C4-2B (cell line): ENCODE results near the gene NDUFAF4.

Experiments used
- H3K27ac ChIP-seq: fragments of 450-650 bp; 2 replicates; pipeline ENCODE4 v1.5.1; 2017
- CTCF ChIP-seq: fragments of 450-650 bp; conservative IDR thresholded peaks from 2 replicates; pipeline ENCODE4 v1.5.1; 2017; ENCODE audit warnings: mild to moderate bottlenecking
- ZFX ChIP-seq: fragments of 450-650 bp; IDR thresholded peaks from 2 replicates; pipeline ENCODE4 v1.6.1; 2017

The NDUFAF4 gene

GRCh38 chr6:96897396-96898240 is at the start of gene NDUFAF4:
TSS of gene NDUFAF4 (minus strand) at chr6:96897891. CDS start at chr6:96897801, 90 bp downstream.
- peak within 1 kb of the TSS; percentile 88 for H3K27ac ChIP-seq
- TF ChIP-seq CTCF (peak; percentile 92), ZFX (peak; percentile 79)

GRCh38 chr6:96947055-96947454 is 49.4 kb upstream of the NDUFAF4 start:
- TF ChIP-seq ZFX (no peak), CTCF (no peak)
- H3K27ac ChIP-seq: no peak overlapping the region

DNA sequence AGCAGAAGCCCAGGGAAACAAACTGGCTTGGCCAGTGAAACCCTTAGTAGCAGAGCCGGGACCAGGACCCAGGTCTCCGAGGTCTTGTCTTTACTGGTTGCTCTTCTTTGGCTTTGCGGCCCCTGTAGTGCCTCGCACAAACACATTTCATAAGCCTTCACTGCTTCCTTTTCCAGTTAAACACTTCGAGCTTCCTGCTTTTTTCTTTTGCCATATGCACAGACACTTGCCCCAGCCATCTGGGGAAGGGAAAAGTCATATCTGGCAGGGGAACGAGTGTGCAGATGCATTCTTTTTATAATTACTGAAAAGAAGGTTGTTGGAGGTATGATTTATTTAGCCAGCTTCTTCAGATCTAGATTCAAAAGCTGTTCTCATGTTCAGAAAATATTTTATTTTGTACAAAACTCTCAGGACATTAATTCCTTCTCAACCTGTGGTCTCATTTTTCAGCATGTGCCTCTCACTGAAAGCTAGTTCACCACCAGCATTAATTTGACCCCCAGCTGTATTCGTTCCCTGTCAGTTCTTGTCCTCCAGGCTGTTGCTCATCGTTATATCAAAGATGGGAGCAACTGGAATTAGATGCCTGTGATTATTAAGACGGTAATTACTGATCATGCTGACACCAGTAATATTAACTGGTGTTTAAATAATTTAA is 46.0 kb upstream of the NDUFAF4 start:
- no peak overlapping the region for H3K27ac ChIP-seq

DNA sequence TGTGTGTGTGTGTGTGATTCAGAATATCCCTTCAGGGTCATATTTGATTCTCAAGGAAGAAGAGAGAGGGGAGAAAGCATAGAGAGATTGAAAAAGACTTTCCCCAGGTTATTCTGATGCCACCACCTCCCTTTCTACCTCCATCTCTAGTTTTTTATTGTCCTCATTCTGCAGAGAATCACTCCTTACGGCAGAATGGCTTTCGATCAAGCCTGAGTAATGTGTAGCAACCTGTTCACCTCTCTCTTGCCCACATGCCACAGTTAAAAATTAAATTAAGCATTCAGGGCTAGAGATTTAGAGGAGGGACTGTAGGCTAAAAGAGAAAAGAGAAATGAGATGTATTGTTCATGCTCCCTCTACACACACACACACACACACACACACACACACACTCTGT is 45.0 kb upstream of the NDUFAF4 start:
- TF ChIP-seq CTCF: no peak
- no peak for TF ChIP-seq ZFX

More for the DNA sequence above, 46.0 kb upstream of the NDUFAF4 start:
- TF ChIP-seq ZFX: no peak
- no peak for TF ChIP-seq CTCF

DNA sequence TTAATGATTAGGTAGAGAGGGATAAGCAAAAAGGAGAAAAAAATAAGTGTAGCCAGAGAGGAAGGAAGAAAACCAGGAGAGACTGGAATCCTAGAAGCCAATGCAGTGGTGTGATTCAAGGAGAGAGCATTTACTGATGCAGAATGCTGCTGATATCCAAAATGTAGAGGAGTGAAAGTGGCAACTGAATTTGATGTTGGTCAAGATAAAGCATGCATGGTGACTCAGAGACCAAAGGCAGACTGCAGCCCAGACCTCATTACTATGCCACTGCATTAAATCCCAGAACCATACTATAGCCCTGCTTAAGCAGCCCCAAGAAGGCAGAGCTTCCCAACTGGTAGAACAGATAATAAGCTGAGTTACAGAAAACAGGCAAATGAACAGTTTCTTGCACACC is 42.6 kb upstream of the NDUFAF4 start:
- no peak overlapping the region for H3K27ac ChIP-seq
- no peak for TF ChIP-seq ZFX
- no peak for TF ChIP-seq CTCF

More for the DNA sequence above, 45.0 kb upstream of the NDUFAF4 start:
- H3K27ac ChIP-seq: no peak overlapping the region

DNA sequence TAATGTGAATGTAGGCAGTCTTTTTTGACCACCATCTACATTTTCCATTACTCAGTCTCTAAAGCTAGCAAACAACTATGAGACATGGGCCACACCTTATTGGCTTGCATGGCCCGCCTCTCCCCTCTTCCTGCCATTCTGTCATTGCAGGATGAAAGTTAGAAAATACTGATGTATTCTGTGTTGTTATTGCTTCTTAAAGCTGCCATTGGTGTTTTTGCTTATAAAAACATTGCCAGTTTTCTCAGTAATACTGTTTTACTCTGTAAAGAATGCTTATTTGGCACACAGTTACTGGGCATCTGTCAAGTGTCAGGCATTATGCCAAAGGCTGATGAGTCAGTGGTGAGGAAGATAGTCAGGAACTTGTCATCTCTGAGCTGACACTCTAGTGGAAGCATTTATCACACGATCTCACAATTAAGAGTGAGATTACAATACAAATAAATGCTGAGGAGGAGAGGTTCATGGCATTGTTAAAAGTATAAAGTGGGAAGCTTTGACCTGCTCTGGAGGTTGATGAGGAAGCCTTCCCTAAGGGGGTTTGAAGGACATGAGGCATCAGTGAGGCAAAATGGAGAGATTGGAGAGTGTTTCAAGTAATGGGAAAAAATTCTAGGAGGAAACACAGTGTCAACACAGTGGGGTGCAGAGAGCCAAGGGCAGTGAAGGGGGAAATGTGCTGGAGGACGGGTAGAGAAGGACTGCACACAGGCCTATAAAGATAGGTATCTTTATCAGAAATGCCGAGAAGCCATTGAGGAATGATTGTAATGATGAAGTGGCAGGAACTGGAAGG is 41.5 kb upstream of the NDUFAF4 start:
- H3K27ac ChIP-seq: no peak overlapping the region
- TF ChIP-seq CTCF (no peak), ZFX (no peak)
